Activated CD4-positive, alpha-beta T cell treated with anti-CD3 and anti-CD28 coated beads for 24 hours (primary cell): ENCODE results near the gene ETFA.

Experiments used
- DNase-seq, 2 donors: peaks; one replicate each; pipeline ENCODE4 v3.0.0-alpha.2; 2020; ENCODE audit warnings: low read depth in 2 of 2

The ETFA gene

DNA sequence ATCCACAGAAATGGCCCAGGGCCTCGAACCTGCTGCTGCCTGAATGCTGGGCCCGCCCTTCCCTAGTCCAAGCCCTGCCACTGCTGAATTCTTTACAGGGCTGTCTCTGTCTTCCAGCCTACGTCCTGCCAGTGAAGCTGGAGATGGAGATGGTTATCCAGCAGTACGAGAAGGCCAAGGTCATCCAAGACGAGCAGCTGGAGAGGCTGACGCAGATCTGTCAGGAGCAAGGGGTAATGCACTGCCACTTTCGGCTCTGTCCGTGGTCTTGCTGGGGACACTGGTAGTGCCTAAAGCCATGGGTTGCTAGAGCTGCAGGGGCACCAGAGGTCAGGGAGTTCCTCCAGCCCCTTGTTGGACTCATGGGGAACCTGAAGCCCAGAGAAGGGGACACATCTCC, 135.8 kb downstream of the ETFA start:
- DNase-seq, result no peak

DNA sequence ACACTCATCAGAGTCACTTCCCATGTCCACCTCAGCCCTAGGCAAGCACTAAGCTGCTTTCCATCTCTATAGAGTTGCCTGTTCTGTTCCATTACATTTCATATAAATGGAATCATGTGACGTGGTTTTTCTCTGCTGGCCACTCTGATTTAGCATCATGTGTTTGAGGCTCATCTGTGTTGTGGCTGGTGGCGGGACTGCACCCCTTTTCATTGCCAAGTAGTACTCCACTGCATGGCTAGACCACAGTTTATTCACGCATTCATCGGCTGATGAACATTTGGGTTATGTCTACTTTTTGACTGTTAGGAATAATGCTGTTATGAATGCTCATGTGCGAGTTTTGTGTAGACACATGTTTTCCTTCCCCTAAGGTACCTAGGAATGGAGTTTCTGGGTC, 136.6 kb downstream of the ETFA start:
- DNase-seq, result no peak

DNA sequence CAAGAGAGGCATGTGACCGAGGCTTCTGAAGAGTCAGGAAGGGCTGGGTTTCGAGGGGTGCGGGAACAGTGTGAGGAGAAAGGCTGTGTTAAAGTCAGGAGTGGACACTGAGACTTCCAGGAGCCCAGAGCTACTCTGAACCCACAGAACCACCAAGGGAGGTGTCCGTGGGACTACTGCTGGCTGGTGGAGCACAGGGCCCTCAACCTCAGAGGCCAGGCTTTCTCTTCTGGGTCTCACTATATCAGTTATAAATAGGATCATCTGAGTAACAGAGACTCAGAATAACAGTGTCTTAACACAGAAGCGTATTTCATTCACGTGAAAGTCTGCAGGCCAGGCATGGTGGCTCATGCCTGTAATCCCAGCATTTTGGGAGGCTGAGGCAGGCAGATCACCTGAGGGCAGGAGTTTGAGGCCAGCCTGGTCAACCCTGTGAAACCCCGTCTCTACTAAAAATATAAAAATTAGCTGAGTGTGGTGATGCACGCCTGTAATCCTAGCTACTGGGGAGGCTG, 137.9 kb downstream of the ETFA start:
- no peak for DNase-seq

DNA sequence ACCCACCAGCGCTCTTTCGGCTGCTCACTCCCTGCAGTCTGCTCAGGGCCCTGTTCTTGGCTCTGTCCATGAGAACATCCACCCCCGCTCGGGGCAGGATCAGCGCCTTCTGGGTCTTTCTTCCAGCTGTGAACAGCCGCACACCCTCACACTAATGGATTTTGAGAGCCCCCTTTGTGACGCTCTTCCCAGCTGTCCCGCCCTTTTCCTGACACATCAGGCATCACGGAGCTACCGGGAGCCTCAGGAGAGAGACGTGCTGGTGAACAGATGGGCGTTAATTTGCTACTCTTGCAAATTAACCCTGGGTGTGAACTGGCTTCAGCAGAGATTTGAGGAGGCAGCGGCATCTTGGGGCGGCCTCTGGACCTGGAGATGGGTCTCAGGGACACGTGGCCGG, 138.5 kb downstream of the ETFA start:
- DNase-seq, result no peak

DNA sequence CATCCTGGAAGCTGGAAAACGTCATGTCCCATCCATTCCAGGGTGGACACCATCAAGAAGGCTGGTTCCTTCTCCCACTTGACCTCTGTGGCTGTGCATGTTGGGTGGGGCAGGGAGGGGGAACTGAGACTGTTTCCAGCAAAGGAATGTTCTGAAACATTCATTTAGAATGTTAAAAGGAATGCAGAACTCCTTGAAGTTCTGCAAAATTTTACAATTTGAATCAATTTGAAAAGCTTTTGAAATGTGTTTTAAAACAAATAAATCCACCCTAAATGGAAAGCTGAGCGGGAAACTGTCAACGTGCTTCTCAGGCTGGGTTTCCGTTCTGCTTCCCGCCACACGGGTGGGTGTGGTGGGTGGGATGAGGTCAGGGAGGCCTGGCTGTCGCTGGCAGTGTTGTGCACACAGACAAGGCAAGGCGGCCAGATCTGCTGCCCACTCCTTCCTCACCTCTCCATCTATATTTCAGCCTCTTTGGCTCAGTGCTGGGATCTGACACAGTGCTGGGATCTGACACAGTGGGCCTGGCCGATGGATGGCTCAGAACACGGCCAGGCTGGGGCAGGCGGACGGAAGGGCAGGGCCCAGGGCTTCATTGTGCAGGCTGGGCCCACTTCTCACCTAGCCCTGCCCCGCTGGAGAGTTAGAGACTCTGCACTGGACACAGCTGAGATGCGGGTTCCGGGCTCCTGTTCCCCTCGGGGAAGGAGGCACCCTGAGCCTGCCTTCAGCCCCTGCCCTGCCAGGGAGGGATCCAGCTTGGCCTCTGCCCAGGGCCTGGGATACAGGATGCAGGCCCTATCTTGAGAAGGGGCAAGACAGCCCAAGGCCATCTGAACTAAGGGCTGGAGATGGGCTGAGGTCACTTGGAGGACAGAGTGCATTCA, 141.1 kb downstream of the ETFA start:
- DNase-seq, result no peak

DNA sequence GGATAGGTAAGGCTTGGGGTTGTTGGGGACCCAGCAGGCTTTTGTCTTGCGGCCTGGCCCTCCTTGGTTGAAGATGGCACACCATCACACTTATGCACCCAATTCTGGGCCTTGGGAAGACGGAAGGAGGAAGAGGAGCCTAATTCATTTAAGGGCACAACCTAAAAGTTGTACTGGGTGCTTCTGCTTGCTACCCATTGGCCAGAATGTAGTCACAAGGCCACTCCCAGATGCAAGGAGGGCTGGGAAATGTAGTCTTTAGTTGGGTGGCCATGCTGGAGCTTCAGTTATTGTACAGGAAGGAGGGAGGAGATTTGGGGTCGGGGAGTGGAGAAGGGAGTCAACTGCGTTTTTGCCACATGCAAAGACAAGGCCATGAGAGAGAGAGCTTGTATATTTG, 142.3 kb downstream of the ETFA start:
- no peak for DNase-seq

DNA sequence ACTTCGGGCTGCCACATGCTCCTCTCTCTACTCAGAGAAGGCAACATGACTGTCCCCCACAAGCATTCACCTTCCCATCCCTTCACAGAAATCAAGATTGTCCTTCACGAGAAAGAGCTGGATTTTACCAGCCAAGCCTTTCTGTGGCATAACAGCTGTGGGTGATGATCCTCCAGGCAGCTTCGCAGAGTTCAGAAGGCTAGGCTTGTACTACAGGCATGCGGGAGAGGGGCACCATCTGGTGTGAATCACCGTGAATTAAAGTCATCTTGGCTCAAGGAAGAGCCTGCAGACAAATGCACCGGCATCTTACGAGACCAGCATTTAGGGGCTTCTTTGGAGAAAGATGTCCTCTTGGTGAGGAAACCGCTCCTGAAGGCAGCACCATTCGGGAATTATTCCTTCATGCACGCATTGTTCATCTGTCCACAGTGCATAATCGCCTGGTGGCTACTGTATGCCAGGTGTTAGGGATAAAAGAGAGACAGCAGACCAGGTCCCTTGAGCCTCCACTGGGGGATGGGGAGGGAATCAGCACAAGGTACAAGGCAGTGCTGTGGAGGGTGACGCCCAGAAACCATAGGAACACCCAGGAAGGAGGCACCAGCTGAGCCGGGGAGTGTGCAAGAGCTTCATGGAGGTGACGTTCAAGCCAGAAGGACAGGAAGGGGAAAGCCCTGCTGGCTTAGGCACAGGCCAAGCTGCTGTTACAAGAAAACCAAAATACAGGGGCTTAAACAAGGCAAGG, 142.9 kb downstream of the ETFA start:
- no peak for DNase-seq

DNA sequence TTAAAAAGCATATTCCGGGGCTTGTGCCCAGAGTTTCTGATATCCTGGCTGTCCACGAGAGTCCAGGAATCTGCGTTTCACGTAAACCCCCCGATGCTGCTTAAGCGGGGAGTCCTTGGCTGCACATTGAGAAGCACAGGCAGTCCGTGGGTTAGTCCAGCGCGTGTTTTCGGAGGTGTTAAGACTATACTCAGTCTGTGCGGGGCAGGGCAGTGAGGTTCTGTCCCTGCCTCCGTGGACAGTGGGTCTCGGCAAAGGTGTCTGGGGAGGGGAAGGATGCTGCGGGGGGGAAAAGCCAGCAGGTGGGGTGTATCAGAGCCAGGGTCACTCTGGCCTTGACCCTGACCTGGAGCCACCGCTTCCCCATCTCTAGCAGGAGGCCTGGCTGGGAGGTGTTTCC, 145.3 kb downstream of the ETFA start:
- no peak for DNase-seq
